H54 (cell line): ENCODE results near the gene CTNNBL1.
"Not testable (repeated sequence)": the region's sequence is repeated elsewhere in the genome, so short reads cannot be mapped to it uniquely, and the experiment has no call there.

ENCODE experiments used
- DNase-seq: peaks from one replicate; pipeline ENCODE4 v3.0.0; 2011; ENCODE audit warnings: low spot score, mixed read lengths; ENCODE audit not compliant: insufficient read length
- FAIRE-seq: peaks from 3 replicates; lab custom pipeline; 2011; peaks lifted over from hg19 to GRCh38; lab: Jason Lieb, UNC
- POLR2A ChIP-seq: IDR thresholded peaks from 2 replicates; pipeline ENCODE4 v1.6.1; 2011; ENCODE audit warnings: low read depth, mild to moderate bottlenecking, low read length

The CTNNBL1 gene

GRCh38 chr20:37668166-37668565 is 25.7 kb upstream of the CTNNBL1 start:
- no peak for TF ChIP-seq POLR2A
- DNase-seq (no peak), FAIRE-seq (no peak)

- no peak for TF ChIP-seq POLR2A
- FAIRE-seq = no peak
- DNase-seq = no peak
These were observed 24.6 kb upstream of the CTNNBL1 start for GRCh38 chr20:37669062-37669772.

GRCh38 chr20:37669773-37670236 is 24.0 kb upstream of the CTNNBL1 start:
- no peak for FAIRE-seq
- TF ChIP-seq POLR2A = no peak
- no peak for DNase-seq

GRCh38 chr20:37670351-37670791 is 23.5 kb upstream of the CTNNBL1 start:
- TF ChIP-seq POLR2A = no peak
- FAIRE-seq = no peak
- DNase-seq = no peak

GRCh38 chr20:37672143-37672542 is 21.7 kb upstream of the CTNNBL1 start:
- FAIRE-seq = no peak
- no peak for TF ChIP-seq POLR2A
- no peak for DNase-seq

- DNase-seq (no peak), FAIRE-seq (no peak)
- TF ChIP-seq POLR2A = no peak
These were observed 20.4 kb upstream of the CTNNBL1 start for GRCh38 chr20:37673444-37673843.

GRCh38 chr20:37676440-37676839 is 17.4 kb upstream of the CTNNBL1 start:
- DNase-seq = no peak
- TF ChIP-seq POLR2A = no peak
- no peak for FAIRE-seq

- FAIRE-seq = no peak
- TF ChIP-seq POLR2A = no peak
- DNase-seq = no peak
These were observed 15.6 kb upstream of the CTNNBL1 start for GRCh38 chr20:37677969-37678861.

GRCh38 chr20:37679751-37680150 is 14.1 kb upstream of the CTNNBL1 start:
- not testable (repeated sequence) for FAIRE-seq, DNase-seq

GRCh38 chr20:37680420-37680819 is 13.4 kb upstream of the CTNNBL1 start:
- TF ChIP-seq POLR2A = no peak
- FAIRE-seq (no peak), DNase-seq (no peak)

GRCh38 chr20:37681384-37682112 is 12.3 kb upstream of the CTNNBL1 start:
- DNase-seq = no peak
- FAIRE-seq = no peak
- no peak for TF ChIP-seq POLR2A

- DNase-seq, FAIRE-seq: not testable (repeated sequence)
These were observed 10.7 kb upstream of the CTNNBL1 start for GRCh38 chr20:37683146-37683545.

- FAIRE-seq = no peak
- TF ChIP-seq POLR2A = no peak
These were observed 6.9 kb upstream of the CTNNBL1 start for GRCh38 chr20:37686762-37687477.

More at GRCh38 chr20:37686762-37687477, 6.9 kb upstream of the CTNNBL1 start:
- DNase-seq = no peak
